AG08395 (cell line): Measurements from ENCODE around the gene MBTPS1.

ENCODE experiments used
- DNase-seq: peaks from one replicate; pipeline ENCODE4 v3.0.0; 2012; ENCODE audit warnings: mixed read lengths, low spot score

MBTPS1 gene

GRCh38 chr16:84116720-84117493 lies at the start of gene MBTPS1:
Gene MBTPS1 (minus strand): TSS chr16:84116942. CDS start chr16:84101783, 15,159 bp downstream.
- DNase-seq: peak; percentile 99

- no peak for DNase-seq
Observed at GRCh38 chr16:84165746-84166145, 49.0 kb upstream of the MBTPS1 start.

GRCh38 chr16:84161801-84162200 lies 45.1 kb upstream of the MBTPS1 start:
- no peak for DNase-seq

GRCh38 chr16:84161037-84161436 lies 44.3 kb upstream of the MBTPS1 start:
- DNase-seq: no peak

- no peak for DNase-seq
Observed at GRCh38 chr16:84159800-84160199, 43.1 kb upstream of the MBTPS1 start.

- no peak for DNase-seq
Observed at GRCh38 chr16:84159007-84159406, 42.3 kb upstream of the MBTPS1 start.

GRCh38 chr16:84156342-84156784 lies 39.6 kb upstream of the MBTPS1 start:
- DNase-seq: no peak

GRCh38 chr16:84155771-84156170 lies 39.0 kb upstream of the MBTPS1 start:
- DNase-seq: no peak

- no peak for DNase-seq
Observed at GRCh38 chr16:84155226-84155625, 38.5 kb upstream of the MBTPS1 start.

GRCh38 chr16:84153660-84154214 lies 37.0 kb upstream of the MBTPS1 start:
- no peak for DNase-seq

GRCh38 chr16:84150926-84151325 lies 34.2 kb upstream of the MBTPS1 start:
- DNase-seq: no peak

GRCh38 chr16:84144859-84145639 lies 28.3 kb upstream of the MBTPS1 start, which contains the start of the genes DNAAF1 and HSDL1:
Gene DNAAF1 (plus strand): TSS chr16:84145308. CDS start chr16:84145441, 133 bp downstream.
Gene HSDL1 (minus strand): TSS chr16:84145177. CDS start chr16:84131321, 13,856 bp downstream.
- DNase-seq: peak; percentile 99

- DNase-seq: peak; percentile 38
Observed at GRCh38 chr16:84144209-84144858, 27.6 kb upstream of the MBTPS1 start.

GRCh38 chr16:84143784-84144199 lies 27.1 kb upstream of the MBTPS1 start:
- no peak for DNase-seq

GRCh38 chr16:84143081-84143480 lies 26.3 kb upstream of the MBTPS1 start:
- no peak for DNase-seq

- DNase-seq: no peak
Observed at GRCh38 chr16:84141143-84141670, 24.5 kb upstream of the MBTPS1 start.

GRCh38 chr16:84139628-84140258 lies 23.0 kb upstream of the MBTPS1 start:
- no peak for DNase-seq

GRCh38 chr16:84138824-84139627 lies 22.3 kb upstream of the MBTPS1 start:
- DNase-seq: peak; percentile 33

- DNase-seq: no peak
Observed at GRCh38 chr16:84138500-84138823, 21.7 kb upstream of the MBTPS1 start.

- DNase-seq: no peak
Observed at GRCh38 chr16:84137769-84138357, 21.1 kb upstream of the MBTPS1 start.
